ENCODE measurements around the gene TBC1D24. TPM values are rescaled to one million over a fixed set of nuclear protein-coding genes. Genes with fewer than 3 reads are reported as not detected.

The TBC1D24 gene
- polyA plus RNA-seq, 1 donor (not counting 4 experiments of a cell fraction or from before 2014, with no cell fraction given) = 3.0 TPM

GRCh38 chr16:2500918-2501750 lies 26.2 kb downstream of the TBC1D24 start:
- Histone ChIP-seq H4K20me1 (ENCODE audit: control insufficient read depth, extremely low read depth, insufficient read depth, low read length) (peaks cover 3% of the 10 kb centered on the region), H3K27ac (ENCODE audit: control insufficient read depth, insufficient read depth, low read length) (no peak overlapping the region), H3K79me2 (ENCODE audit: control insufficient read depth, insufficient read depth, low read length) (no peaks in the 10 kb centered on the region), H3K4me3 (ENCODE audit: control insufficient read depth in 2 of 3, extremely low read depth in 1 of 3, insufficient read depth in 2 of 3, low read depth in 1 of 3, low read length in 3 of 3) (no peak overlapping the region), H3K4me1 (ENCODE audit: control insufficient read depth, extremely low read depth, insufficient read depth, low read length) (peaks cover 15% of the 10 kb centered on the region), H3K36me3 (ENCODE audit: control insufficient read depth in 2 of 2, extremely low read depth in 1 of 2, insufficient read depth in 2 of 2, low read length in 2 of 2) (peaks cover 0 to 11% of the 10 kb centered on the region in 2 experiments), H3K9ac (ENCODE audit: control insufficient read depth, extremely low read depth, insufficient read depth, low read length) (no peak overlapping the region), H2AFZ (ENCODE audit: control insufficient read depth, low read length) (no peak overlapping the region), H3K9me3 (ENCODE audit: control insufficient read depth, low read depth, low read length) (no peaks in the 10 kb centered on the region), H3K27me3 (ENCODE audit: control insufficient read depth, extremely low read depth, insufficient read depth, low read length) (no peaks in the 10 kb centered on the region), H3K4me2 (ENCODE audit: control insufficient read depth, extremely low read depth, insufficient read depth, low read depth, low read length) (no peak overlapping the region), H3K9me1 (ENCODE audit: control insufficient read depth, extremely low read depth, insufficient read depth, low read length) (no peaks in the 10 kb centered on the region)
- TF ChIP-seq CTCF (optimal IDR thresholded peaks at IDR 0.05 in 1 of 3, IDR thresholded peaks at IDR 0.05 in 1 of 3, conservative IDR thresholded peaks at IDR 0.05 in 1 of 3; ENCODE audit: extremely low read depth in 1 of 3, insufficient read depth in 2 of 3, low read length in 3 of 3) (peak; percentile 86 to 100 (median 99)), EZH2 (IDR thresholded peaks at IDR 0.05; ENCODE audit: low read length) (no peak)
- DNase-seq (ENCODE audit: low read depth, low spot score) (no peak), FAIRE-seq (no peak)
- dilution Hi-C loops (cut with MboI; ENCODE audit: extremely low pct_ligation_motif_present, low sequenced_read_pairs) = no loop called here

- no peak overlapping the region for H2AFZ ChIP-seq (ENCODE audit: control insufficient read depth, low read length)
- no peaks in the 10 kb centered on the region for H3K79me2 ChIP-seq (ENCODE audit: control insufficient read depth, insufficient read depth, low read length)
- H3K4me2 ChIP-seq (ENCODE audit: control insufficient read depth, extremely low read depth, insufficient read depth, low read depth, low read length) = no peak overlapping the region
- no peaks in the 10 kb centered on the region for H3K9me1 ChIP-seq (ENCODE audit: control insufficient read depth, extremely low read depth, insufficient read depth, low read length)
- H3K9me3 ChIP-seq (ENCODE audit: control insufficient read depth, low read depth, low read length) = no peaks in the 10 kb centered on the region
- dilution Hi-C loops (cut with MboI; ENCODE audit: extremely low pct_ligation_motif_present, low sequenced_read_pairs) = no loop called here
- FAIRE-seq (no peak), DNase-seq (ENCODE audit: low read depth, low spot score) (no peak)
- no peak overlapping the region for H3K4me3 ChIP-seq (ENCODE audit: control insufficient read depth in 2 of 3, extremely low read depth in 1 of 3, insufficient read depth in 2 of 3, low read depth in 1 of 3, low read length in 3 of 3)
- peaks cover 11% of the 10 kb centered on the region for H3K4me1 ChIP-seq (ENCODE audit: control insufficient read depth, extremely low read depth, insufficient read depth, low read length)
- TF ChIP-seq EZH2 (IDR thresholded peaks at IDR 0.05; ENCODE audit: low read length) = no peak
- TF ChIP-seq CTCF (optimal IDR thresholded peaks at IDR 0.05 in 1 of 3, IDR thresholded peaks at IDR 0.05 in 1 of 3, conservative IDR thresholded peaks at IDR 0.05 in 1 of 3; ENCODE audit: extremely low read depth in 1 of 3, insufficient read depth in 2 of 3, low read length in 3 of 3) = no peak
- no peaks in the 10 kb centered on the region for H3K27me3 ChIP-seq (ENCODE audit: control insufficient read depth, extremely low read depth, insufficient read depth, low read length)
- H3K36me3 ChIP-seq (ENCODE audit: control insufficient read depth in 2 of 2, extremely low read depth in 1 of 2, insufficient read depth in 2 of 2, low read length in 2 of 2) = no peaks in the 10 kb centered on the region
- H3K27ac ChIP-seq (ENCODE audit: control insufficient read depth, insufficient read depth, low read length) = no peak overlapping the region
- no peak overlapping the region for H3K9ac ChIP-seq (ENCODE audit: control insufficient read depth, extremely low read depth, insufficient read depth, low read length)
- H4K20me1 ChIP-seq (ENCODE audit: control insufficient read depth, extremely low read depth, insufficient read depth, low read length) = peaks cover 3% of the 10 kb centered on the region
Observed at GRCh38 chr16:2501946-2502895, 27.3 kb downstream of the TBC1D24 start.
